ENCODE measurements around the gene UCHL5. TPM values are rescaled to one million over a fixed set of nuclear protein-coding genes. Genes with fewer than 3 reads are reported as not detected.

Gene UCHL5
- total RNA-seq, 1 experiment from 2014 or later = 94.4 TPM

- Mint-ChIP-seq H3K9me3 (ENCODE audit: unreplicated experiment) (no peaks in the 10 kb centered on the region), H3K4me1 (ENCODE audit: insufficient read depth, unreplicated experiment) (peaks cover 16% of the 10 kb centered on the region), H3K27me3 (ENCODE audit: insufficient read depth, unreplicated experiment) (no peaks in the 10 kb centered on the region), H3K27ac (ENCODE audit: low read depth, unreplicated experiment) (no peak overlapping the region), H3K4me3 (ENCODE audit: unreplicated experiment) (no peak overlapping the region), H3K36me3 (ENCODE audit: insufficient read depth, unreplicated experiment) (peaks cover 6% of the 10 kb centered on the region)
- TF ChIP-seq CTCF (IDR thresholded peaks at IDR 0.05; ENCODE audit: unreplicated experiment) = no peak
- ChIA-PET CTCF (no interaction called here), POLR2A (interaction anchor here (1.1 kb wide), 1 partner anchor 15 kb away, joined by 3 read pairs; no protein-coding TSS in a partner anchor)
- intact Hi-C loops (cut with micrococcal nuclease) = no loop called here
- BruUV-seq (replicated peaks) = no TSS peak
- DNase-seq (ENCODE audit: unreplicated experiment) = no peak
Observed at GRCh38 chr1:192978195-192978710, 80.9 kb downstream of the UCHL5 start.

DNA sequence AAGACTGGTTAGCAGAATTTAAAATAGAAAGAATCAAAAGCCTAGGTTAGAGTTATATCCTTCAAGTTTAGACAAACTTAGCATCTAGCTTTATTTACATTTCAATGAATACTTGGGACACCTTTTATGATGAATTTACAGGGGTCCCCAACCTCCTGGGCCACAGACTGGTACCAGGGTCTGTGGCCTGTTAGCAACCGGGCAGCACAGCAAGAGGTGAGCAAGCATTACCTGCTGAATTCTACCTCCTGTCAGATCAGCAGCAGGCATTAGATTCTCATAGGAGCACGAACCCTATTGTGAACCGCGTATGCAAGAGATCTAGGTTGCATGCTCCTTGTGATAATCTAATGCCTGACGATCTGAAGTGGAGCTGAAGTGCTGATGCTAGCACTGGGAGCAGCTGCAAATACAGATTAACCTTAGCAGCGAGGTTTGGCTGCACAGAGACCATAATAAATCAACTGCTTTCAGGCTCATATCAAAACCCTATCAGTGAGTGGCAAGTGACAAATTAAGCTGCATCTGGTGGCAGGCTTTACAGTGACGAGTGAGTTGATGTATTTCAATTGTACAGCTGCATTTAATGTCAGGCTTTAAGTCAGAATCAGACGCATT, 82.0 kb downstream of the UCHL5 start:
- H3K9me3 Mint-ChIP-seq (ENCODE audit: unreplicated experiment) = no peaks in the 10 kb centered on the region
- no TSS peak for BruUV-seq (replicated peaks)
- no peak overlapping the region for H3K4me3 Mint-ChIP-seq (ENCODE audit: unreplicated experiment)
- H3K36me3 Mint-ChIP-seq (ENCODE audit: insufficient read depth, unreplicated experiment) = peaks cover 11% of the 10 kb centered on the region
- intact Hi-C loops (cut with micrococcal nuclease) = no loop called here
- ChIA-PET POLR2A (interaction anchor here (0.7 to 1.6 kb wide), 5 partner anchors 10 to 35 kb away, joined by 3 to 4 read pairs (median 3); no protein-coding TSS in a partner anchor), CTCF (interaction anchor here (0.6 to 2.5 kb wide), 4 partner anchors 11 to 171 kb away, joined by 3 to 12 read pairs (median 3); no protein-coding TSS in a partner anchor)
- peak overlapping the region; percentile 14 for H3K27ac Mint-ChIP-seq (ENCODE audit: low read depth, unreplicated experiment)
- no peak for TF ChIP-seq CTCF (IDR thresholded peaks at IDR 0.05; ENCODE audit: unreplicated experiment)
- H3K4me1 Mint-ChIP-seq (ENCODE audit: insufficient read depth, unreplicated experiment) = peaks cover 14% of the 10 kb centered on the region
- H3K27me3 Mint-ChIP-seq (ENCODE audit: insufficient read depth, unreplicated experiment) = no peaks in the 10 kb centered on the region
- DNase-seq (ENCODE audit: unreplicated experiment) = no peak

GRCh38 chr1:192976576-192976975, 82.6 kb downstream of the UCHL5 start:
- Mint-ChIP-seq H3K27me3 (ENCODE audit: insufficient read depth, unreplicated experiment) (no peaks in the 10 kb centered on the region), H3K9me3 (ENCODE audit: unreplicated experiment) (no peaks in the 10 kb centered on the region), H3K36me3 (ENCODE audit: insufficient read depth, unreplicated experiment) (peaks cover 11% of the 10 kb centered on the region), H3K4me3 (ENCODE audit: unreplicated experiment) (no peak overlapping the region), H3K27ac (ENCODE audit: low read depth, unreplicated experiment) (peak overlapping the region; percentile 14), H3K4me1 (ENCODE audit: insufficient read depth, unreplicated experiment) (peaks cover 14% of the 10 kb centered on the region)
- no peak for TF ChIP-seq CTCF (IDR thresholded peaks at IDR 0.05; ENCODE audit: unreplicated experiment)
- BruUV-seq (replicated peaks) = no TSS peak
- ChIA-PET CTCF (interaction anchor here (1.0 to 2.5 kb wide), 3 partner anchors 11 to 170 kb away, joined by 3 to 12 read pairs (median 3); no protein-coding TSS in a partner anchor), POLR2A (interaction anchor here (0.6 to 1.6 kb wide), 5 partner anchors 11 to 166 kb away, joined by 3 to 4 read pairs (median 4); no protein-coding TSS in a partner anchor)
- no peak for DNase-seq (ENCODE audit: unreplicated experiment)
- intact Hi-C loops (cut with micrococcal nuclease) = no loop called here

- no peaks in the 10 kb centered on the region for H3K9me3 Mint-ChIP-seq (ENCODE audit: unreplicated experiment)
- peak; percentile 57 for DNase-seq (ENCODE audit: unreplicated experiment)
- H3K4me3 Mint-ChIP-seq (ENCODE audit: unreplicated experiment) = no peak overlapping the region
- no peaks in the 10 kb centered on the region for H3K27me3 Mint-ChIP-seq (ENCODE audit: insufficient read depth, unreplicated experiment)
- intact Hi-C loops (cut with micrococcal nuclease) = no loop called here
- no TSS peak for BruUV-seq (replicated peaks)
- H3K4me1 Mint-ChIP-seq (ENCODE audit: insufficient read depth, unreplicated experiment) = peaks cover 14% of the 10 kb centered on the region
- no peak overlapping the region for H3K27ac Mint-ChIP-seq (ENCODE audit: low read depth, unreplicated experiment)
- H3K36me3 Mint-ChIP-seq (ENCODE audit: insufficient read depth, unreplicated experiment) = peaks cover 6% of the 10 kb centered on the region
- CTCF ChIA-PET = interaction anchor here (0.6 to 1.5 kb wide), 8 partner anchors 8 to 170 kb away, joined by 3 to 5 read pairs (median 3); no protein-coding TSS in a partner anchor
- POLR2A ChIA-PET = interaction anchor here (0.6 to 2.6 kb wide), 10 partner anchors 8 to 489 kb away, joined by 3 to 17 read pairs (median 5); partner anchors contain the start of gene RGS2
- TF ChIP-seq CTCF (IDR thresholded peaks at IDR 0.05; ENCODE audit: unreplicated experiment) = no peak
Observed at GRCh38 chr1:192974701-192975100, 84.5 kb downstream of the UCHL5 start.

Measured in MCF 10A (cell line).